OCI-M2 (cell line): ENCODE measurements around the gene GCK.
"Not testable (repeated sequence)": the region's sequence is repeated elsewhere in the genome, so short reads cannot be mapped to it uniquely, and the experiment has no call there.

ENCODE experiments used
- DNase-seq: peaks from one replicate; lab custom pipeline; 2025; ENCODE audit not compliant: unreplicated experiment; lab: John Stamatoyannopoulos, UW

The GCK gene

DNA sequence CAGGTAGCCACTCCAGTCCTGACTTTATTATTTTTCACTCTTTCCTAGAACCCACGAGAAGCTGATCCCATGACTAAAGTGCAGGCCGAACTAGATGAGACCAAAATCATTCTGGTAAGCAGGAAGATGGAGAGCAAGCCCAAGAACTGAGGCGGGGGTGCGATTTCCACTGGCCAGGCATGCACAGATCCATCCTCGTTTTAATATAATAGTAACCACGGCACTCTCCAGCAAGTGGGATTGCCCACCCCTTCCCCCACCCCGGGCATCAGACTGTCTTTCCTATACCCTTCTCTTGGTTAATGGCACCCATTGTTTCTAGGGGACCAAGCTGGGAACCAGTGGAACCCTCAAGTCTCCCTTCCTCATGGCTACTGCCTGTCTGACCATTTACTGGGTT lies 18.8 kb upstream of the GCK start:
- DNase-seq: no peak

DNA sequence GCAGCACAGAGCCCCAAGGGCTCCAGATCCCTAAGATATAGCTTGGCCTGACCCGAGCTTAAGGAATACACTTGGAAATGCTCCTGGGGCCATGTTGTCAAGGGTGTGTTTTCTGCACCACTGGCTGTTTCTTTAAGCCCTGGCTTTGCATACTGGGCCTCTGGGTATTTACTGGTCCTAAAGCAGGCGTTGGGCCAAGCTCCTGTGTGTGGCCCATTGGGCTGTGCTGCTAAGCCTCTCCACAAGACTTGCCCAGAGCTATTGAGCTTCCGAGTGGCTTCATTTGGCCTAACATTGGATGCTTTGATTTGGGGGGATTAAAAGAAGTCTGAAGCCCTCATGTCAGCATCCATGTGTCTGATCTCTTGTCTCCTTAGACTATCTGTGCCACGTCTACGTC lies 16.8 kb upstream of the GCK start:
- DNase-seq: no peak

DNA sequence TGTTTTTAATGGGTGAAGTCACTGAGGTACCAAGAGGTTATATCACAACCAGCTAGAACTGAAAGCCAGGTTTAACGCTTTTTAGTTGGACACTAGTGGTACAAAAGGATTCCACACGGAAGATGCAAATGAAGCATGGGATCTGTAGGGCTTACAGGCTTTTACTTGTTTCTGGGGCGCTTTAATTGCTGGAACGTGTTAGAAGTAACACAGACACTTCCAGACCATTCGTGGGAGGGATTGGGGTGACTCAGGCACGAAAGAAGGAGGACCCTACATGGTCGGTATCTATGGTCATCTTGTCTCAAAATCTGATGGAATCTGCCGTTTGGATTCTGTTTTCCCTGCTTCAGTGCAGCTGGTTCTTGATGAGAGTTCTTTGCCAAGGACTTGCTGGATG lies 12.6 kb upstream of the GCK start:
- no peak for DNase-seq

DNA sequence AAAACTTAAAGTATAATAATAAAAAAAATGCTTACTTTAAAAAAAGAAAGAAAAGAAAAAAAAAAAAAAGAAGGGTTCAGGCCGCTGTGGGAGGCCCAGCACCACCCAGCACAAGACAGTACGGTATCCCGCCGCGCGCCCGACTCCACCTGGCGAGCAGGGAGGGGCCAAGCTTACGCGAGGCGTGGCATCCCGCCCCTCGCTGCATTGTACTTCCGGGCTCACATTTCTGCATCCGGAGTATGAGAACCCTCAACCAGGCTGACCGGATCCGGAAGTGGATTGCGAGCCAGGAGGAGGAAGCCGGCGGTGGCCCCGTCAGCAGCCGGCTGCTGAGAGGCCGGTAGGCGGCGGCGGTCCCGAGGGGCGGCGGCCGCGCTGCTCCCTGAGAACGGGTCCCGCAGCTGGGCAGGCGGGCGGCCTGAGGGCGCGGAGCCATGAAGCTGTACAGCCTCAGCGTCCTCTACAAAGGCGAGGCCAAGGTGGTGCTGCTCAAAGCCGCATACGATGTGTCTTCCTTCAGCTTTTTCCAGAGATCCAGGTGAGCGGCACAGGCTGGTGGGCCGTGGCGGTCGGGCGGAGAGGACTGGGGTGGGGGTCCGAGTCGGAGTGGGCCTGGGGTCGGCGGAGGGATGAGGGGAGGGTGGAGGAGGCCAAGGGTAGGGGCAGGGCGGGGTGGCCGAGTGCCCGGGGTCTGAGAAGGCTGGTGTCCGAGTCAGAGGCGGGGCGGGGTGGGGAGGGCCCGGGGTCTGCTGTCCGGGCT lies 11.6 kb upstream of the GCK start, which contains the start of gene YKT6:
TSS of gene YKT6 (plus strand) at position 280 of the 763 bp plus-strand sequence. CDS start at position 438, 158 bp downstream.
- DNase-seq: peak; percentile 21

DNA sequence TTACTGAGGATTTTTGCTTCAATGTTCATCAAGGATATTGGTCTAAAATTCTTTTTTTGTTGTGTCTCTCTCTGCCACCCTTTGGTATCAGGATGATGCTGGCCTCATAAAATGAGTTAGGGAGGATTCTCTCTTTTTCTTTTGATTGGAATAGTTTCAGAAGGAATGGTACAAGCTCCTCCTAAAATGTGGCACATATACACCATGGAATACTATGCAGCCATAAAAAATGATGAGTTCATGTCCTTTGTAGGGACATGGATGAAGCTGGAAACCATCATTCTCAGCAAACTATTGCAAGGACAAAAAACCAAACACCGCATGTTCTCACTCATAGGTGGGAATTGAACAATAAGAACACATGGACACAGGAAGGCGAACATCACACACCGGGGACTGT lies 10.9 kb upstream of the GCK start:
- not testable (repeated sequence) for DNase-seq

DNA sequence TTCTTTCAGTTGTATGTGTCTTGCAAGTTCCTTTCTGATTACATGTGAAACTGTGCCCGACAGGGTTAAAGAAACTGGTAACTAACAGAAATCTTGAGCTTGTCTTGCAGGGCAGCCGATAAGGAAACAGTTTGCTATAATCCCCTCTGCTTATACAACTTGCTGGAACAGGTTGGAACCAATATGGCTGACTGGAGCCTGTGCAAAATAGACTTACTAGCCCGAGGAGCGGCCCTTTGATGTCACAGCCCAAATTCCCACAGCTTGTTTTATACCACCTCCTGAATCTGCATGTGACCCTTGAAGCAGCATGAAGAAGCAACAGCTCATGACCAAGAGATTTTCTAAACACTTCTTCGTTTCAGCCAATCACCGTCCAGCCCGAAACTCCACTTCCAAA lies 8.2 kb upstream of the GCK start:
- DNase-seq: no peak

DNA sequence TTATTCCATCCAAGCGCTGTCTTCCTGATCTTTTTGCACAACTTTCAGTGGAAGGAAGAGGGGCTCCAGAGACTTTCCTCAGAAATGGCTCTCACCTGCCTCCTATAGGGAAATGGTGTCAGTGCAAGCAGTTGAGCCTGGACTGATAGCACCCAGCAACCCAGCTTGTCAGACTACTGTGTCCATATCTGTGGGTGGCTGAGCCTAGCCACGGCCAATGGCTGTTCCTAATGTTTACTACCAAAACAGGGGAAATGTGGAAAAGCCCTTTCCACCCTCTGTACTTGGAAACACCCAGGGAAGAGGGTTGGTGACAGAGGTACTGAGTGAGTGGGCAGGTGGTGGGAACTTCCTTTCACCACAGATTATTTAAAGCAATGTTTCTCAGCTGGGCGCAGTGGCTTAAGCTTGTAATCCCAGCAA lies 7.2 kb upstream of the GCK start:
- DNase-seq: no peak

DNA sequence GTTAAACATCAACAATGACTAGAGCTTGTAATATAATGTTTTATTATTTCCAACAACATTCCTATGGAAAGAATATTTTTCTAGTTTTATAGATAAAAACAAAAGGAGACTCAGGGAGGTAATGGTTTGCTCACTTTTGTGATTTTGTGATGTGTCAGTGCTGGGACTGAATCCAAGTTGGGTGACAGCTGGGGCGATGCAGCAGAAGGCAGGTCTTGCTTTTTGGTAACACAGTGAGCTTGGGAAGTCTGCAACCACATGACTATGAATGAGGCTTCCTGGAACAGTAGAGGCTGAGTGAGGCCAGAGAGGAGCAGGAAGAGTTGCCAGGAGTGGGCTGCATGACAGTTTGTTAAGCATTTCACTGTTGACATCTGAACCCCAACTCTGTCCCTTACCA lies 6.7 kb upstream of the GCK start:
- no peak for DNase-seq

DNA sequence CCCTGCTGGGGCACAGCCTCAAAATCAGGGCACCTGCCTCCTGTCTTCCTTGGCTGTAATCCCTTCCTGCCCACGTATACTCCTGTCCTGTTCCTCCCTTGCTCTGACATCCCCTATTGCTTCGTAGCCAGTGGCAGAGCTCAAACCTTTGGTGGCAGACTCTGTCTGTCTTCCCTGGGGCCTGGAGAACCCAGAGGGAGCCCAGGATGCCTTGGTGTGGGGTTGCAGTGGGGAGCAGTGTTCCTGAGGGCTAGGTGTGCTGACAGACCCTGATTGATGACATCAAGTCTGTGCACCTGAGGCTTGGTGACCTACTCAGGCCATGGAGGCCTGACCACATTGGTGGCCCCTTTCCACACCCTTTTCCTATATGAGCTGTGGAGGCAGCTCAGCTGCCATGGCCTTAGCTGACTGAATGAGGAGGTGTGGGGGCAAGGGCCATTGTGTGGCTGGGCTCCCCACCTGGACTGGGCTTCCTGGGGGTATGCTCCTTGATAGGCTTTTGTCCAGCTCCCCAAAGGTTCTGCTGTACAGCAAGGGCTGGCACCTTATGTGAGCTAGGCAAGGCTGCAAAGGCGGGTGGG lies 5.4 kb upstream of the GCK start:
- no peak for DNase-seq

DNA sequence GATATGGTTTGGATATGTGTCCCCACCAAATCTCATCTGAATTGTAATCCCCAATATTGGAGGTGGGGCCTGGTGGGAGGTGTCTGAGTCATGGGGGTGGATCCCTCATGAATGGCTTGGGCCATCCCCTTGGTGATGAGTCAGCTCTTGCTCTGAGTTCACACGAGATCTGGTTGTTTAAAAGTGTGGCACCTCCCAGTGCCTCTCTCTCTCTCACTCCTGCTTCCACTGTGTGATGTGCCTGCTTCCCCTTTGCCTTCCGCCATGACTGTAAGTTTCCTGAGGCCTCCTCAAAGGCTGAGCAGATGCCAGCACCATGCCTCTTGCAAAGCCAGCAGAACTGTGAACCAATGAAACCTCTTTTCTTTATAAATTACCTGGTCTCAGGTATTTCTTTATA lies 4.8 kb upstream of the GCK start:
- DNase-seq: no peak

DNA sequence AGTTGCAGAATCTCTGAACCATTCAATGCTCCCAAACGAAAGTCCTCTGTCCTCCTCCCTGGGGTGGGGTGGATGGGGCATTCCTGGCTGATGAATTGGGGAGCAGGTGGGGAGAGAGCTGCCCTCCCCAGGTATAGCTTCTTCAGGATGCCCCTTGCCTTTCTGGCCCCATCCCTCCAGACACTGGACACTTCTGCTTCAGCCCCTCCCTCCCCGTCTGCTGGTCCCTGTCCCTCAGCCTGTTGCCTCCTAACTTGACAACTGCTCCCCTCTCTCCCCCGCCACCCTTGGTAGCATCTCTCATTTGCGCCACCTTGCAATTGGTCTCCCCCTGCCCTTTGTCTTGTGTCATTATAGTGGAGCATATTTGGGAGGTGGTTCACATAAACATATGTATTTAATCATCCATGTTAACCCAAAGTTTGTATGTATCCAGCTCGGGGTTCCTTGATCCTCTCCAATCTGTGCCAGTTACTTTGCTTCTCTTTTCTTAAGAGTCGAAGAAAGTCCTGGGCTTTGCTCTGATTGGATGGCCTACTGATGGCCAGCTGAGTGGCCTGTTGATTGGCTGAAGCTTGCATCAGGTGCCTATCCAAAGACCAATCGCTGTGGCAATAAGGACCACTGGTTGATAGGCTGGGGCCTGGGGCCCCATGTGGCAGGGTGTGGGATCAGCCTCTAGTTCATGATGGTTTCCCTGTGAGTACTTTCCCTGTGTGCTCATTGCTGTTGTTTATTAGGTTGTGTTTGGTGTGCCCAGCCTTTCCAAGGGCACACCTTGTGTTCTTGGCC lies 4.0 kb upstream of the GCK start:
- DNase-seq: no peak

DNA sequence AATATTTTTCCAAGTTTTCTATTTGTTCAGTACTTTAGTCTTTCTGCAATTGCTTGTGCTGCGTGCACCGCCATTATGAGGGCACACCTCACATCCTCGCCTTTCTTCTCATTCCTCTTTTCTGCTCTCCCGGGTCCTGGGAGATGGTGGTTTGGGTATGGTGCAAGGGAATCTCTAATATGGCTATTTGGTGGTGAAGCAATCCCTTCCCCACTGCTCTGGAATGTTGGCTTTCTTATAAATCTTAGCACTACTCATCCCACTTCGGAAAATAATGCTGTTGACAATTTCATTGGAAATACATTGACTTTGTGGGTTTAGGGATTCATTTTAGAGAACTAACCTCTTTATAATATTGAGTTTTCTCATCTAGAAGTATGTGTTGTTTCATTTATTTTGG lies 1.9 kb upstream of the GCK start:
- no peak for DNase-seq

DNA sequence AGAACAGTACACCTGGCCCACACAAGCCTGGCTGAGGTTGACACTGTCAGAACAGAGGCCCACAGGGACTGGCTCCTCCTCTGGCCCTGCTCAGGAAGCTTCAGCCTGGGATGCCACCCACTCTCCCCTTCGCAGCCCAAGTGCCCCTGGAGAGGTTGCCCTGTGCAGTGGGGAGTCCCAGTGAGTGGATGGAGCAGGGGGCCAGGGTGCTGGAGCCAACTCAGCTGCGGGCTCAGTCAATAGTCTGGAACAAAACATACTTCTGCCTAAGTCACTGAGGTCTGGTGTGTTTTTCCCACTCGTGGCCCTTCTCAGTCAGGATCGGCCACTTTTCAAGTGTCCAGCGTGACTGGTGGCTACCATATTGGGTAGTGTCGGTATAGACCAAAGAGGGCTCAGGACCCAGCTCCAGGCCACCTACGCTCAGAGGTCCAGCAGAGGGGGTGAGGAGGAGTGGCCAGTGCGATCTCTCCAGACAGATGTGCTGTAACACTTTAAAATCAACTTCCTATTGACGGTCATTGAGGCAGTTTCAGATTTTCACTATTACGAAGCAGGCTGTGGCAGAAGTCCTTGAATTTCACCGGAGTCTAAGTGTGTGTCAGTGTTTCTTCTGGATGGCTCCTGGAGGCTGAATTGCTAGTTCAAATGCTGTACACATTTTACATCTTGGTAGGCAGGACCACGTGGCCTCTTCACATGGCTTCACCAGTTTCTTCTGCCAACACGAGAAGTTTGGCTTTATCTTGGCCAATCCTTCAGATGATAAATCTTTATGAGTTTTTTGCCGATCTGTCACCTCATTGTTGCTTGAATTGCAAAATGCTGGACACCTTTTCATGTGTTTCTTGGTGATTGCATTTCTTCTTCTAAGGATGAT lies 994 bp upstream of the GCK start:
- no peak for DNase-seq

DNA sequence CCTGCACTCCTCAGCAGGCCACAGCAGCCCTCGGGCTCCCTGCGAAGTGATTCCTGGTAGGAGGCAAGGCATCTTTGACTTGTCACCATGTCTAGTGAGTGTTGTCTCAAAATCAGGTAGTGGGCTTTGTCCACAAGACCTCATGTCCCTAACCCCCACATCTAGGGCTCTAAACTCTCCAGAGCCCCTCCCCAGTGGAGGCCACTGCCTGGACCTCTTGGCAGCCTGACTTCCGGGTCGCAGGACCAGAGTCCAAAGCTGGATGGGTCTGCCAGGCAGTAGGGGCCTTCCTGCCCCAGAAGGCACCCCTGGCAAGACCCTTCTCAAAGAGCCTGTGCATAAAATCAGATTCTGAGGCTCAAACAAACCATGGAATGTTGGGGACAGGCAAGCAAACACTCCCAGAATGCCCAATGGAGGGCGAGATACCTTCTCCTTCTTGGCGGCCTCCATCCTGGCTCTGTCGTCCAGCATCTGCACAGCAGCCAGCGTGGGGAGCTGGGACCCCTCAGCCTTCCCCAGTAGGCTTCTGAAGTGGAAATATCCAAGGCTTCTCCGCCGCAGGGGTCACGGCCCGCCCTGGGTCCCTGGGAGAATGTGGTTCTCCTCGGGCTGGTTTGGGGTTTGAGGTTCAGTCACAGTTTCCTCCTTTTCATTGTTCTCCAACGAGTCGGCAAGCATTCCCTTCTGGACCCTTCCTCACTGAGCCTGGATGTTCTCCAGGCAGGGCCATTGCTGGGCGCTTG lies 586 bp downstream of the GCK start:
- DNase-seq: no peak

DNA sequence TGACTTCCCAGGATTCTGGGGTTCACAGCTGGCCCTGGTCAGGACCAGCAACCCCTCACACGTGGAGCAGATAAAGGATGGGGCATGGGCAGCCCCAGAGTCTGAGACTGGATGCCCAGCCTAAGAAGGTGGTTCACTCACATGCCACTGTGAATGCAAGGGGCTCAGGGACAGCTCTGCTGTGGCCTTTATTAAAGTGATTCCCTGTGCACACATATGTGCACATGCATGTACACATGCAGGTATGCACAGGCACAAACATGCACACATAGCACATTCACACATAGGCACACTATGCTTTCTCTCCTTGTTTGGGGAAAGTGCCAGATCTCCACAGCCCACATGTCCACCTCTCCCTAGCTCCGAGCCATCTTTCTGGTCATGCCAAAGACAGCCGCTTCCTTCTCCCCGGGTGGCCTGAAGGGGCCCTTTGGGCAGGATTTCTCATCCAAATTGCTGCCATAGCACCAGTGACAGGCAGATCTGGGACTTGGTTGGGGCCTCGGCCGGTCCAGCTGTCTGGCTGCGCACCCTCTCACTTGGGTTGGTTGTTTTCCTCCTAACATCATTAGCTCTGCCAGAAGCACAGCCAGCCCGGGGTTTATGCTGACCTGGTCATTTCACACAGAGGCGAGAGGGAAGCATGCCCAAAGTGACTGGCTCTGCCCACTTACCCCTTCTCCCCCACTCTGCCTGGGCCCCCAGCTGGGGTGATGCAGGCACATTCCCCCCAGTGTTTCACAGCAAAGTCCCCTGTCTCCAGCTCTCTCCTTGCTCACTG lies 1.4 kb downstream of the GCK start:
- DNase-seq: no peak

DNA sequence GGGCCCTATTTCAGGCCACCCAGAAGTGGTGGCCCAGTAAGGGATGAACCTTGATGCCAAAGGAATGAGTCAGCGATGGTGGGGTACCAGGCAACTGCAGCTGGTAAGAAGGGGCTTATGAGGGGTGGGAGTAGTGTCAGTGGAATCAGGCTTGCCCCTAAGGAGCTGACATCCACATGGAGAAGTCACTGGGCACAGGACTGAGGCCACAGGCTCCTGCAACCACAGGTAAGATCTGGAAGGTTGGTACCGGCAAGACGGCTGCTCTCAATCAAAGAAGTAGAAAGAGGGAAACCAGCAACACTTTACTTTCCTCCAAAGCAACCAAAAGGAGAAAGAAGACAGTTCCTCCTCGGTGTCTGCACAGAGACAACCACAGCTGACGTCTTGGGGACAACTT lies 2.5 kb downstream of the GCK start:
- DNase-seq: no peak

DNA sequence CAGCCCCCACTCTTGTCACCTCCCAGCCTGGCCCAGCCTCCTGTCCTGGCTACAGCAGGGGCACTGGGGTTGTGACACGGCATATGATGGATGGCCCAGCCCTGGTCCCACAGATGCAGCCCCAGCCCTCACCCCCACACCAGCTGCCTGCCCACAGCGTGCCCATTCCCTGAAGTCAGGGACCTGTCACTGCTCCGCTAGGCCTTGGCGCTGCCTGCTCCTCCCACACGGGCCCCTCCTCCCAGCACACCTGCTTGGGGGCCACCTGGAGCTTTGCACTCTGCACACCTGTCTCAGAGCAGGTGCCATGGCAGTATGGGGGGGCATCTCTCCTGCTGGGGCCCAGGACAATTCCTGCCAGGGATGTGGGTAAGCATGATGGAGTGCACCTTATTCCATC lies 3.5 kb downstream of the GCK start:
- DNase-seq: no peak

DNA sequence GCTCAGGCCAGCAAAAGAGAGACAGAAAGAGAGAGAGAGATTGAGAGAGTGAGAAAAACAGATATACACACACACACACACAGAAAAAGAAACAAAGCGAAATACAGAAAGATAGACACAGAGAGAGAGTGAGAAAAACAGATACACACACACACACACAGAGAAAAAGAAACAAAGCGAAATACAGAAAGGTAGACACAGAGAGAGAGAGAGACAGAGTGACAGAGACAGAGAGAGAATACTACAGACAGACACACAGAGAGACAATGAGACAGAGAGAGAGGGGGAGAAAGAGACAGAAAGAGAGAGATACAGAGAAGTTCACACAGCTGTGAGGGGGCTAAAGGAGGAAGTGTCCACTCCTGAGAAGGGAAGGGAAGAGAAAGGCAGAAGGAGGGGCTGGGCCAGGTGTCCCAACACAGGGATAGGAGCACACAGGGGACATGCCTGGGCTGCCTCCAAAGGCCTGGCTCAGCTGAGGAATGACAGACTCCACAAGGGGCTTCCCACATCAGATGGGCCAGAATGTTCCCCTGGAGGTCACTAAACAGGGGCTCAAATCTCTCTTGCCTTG lies 4.3 kb downstream of the GCK start:
- DNase-seq: no peak

DNA sequence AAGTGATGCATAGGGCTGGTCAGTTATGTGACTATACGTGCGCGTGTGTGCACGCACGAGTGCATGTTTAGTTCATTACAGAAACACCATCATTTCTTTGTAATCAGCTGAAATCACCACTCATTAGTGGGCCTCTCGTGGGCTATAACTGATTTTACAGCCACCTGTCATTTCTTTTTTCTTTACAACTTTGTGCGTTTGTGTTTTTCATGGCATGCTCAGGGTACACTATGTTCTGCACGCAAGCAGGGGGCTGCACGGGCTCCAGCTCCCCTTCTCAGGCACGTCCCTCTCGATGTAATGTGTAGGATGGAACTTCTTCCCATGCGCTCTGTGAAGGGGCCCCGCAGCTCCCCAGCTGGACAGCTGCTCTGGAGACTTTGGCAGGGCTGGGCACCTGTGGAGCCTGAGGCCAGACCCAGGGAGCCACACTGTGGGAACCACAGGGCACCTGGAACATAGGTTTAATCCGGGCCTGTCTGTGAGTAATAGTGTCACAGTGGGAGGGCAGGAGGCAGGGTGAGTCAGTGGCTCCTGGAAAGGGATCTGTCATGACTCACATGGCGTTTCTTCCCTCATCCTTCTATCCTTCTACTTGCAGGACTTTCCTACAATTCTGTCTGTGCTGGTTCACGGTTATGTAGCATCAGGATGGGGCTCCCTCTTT lies 4.9 kb downstream of the GCK start:
- DNase-seq: no peak
